ENCODE results near the gene SPRY1.
A peak's percentile ranks its signal among the peaks of the same experiment; 100 is the strongest.

The SPRY1 gene

DNA sequence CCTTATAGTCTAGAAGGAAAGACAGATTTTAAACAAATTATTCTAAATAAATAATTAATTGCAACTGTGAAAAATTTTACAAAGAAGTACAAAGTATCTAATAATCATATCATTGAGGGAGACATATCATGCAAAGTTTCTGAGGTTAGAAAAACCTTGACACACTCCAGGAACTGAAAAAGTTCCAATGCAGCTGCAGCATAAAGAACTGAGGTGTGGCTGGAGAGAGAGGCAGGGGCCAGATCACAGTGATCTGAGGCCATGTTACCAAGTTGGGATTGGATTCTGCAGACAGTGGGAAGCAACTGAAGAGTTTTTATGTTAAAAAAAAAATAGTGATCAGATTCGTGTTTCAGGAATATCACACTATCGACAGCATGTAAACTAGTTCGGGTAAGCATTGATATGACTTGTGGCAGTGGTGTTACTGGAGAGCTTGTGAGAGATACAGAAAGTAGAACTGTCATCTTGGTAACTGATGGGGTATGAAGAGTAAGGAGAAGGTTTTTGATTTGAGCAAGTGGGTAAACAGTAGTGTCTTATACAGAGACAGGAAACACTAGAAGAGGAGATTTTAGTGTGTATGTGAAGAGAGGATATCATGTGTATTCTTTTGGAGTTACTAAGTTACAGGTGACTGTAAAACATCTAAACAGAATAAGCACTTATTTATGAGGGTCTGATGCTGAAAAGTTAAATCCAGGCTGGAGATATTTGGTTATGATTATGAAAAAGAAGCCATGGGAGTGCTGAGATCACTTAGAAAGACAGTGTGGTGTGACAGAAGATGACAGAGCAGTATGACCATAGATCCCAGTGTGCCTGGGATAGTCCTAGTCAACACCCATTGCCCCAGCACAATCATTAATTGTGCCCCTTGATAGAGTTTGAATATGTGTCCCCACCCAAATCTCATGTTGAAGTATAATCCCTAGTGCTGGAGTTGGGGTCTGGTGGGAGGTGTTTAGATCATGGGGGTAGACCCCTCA is 15.6 kb upstream of the SPRY1 start:
- no peak for DNase-seq

DNA sequence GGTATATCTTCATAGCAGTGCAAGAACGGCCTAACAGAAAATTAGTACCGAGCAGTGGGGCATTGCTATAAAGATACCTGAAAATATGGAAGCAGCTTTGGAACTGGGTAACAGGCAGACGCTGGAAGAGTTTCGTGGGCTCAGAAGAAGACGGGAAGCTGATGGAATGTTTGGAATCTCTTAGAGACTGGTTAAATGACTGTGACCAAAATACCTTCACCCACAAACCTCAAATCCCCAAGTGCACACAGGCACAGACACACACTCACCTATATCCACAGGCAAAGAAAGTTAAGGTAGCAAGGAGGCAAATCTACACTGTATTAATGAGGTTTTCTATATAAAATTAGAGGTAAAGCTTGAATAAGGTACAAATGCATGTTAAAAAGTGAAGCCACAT is 14.6 kb upstream of the SPRY1 start:
- DNase-seq: no peak

DNA sequence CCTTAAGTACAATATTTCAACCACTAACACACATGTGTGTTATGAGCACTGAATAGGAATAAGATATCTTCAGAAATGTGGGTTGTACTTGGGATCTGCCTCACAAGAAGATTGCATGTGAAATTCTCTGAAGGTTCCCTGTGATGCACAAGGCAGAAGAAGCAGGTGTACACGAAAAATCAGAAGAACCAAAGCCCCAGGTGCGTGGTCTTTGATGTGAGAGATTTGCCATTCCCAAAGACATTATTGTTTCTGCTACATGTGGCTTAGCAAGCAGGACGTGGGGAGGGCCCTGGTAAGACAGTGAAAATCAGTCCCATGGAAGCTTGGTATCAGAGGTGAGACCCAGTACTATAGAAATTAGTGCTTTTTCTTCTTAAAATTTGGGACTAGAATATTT is 13.0 kb upstream of the SPRY1 start:
- DNase-seq: no peak

DNA sequence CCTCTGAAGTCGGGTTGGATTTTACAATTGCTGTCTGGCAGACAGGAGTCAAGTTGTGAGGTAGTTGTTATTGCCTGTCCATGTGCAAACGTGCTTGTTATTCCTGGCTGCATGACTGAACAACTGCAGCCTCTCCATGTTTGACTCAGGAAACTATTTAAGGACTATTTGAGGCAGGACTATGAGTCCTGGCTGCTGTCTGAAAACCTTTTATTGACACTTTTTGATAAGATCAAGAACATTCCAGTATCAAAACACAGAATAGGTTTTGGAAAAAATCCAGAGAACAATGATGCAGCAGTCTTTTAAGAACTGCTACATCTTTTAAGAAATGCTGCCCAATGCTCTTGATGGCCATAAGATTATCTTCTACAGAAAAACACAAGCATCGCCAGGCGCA is 10.0 kb upstream of the SPRY1 start:
- DNase-seq: no peak

DNA sequence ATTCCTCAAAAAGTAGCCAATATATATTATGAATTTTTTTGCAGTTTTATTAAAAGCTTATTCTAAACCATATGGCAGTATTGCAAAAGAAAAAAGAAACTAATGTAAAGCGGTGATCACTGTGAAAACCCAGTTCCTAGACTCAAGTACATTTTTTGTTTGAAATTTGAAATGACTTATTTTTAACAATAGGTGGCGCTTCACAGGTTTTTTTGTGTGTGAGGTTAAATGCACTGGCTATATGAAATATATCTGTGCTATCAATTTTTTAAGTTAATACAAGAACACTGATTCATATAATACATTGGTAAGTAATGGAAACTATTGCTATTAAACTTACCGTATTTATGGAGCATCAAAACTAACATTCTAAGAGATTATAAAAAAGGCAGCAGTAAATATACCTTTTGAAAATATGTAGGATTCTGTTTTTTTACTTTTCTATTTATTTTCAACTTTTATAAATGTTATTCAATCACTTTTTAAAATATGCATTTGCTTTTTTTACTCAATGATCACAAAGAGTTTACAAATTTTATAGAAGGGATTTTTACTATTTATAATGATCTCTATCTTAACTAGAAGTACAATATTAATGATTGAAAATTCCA is 5.6 kb upstream of the SPRY1 start:
- peak; percentile 25 for DNase-seq

DNA sequence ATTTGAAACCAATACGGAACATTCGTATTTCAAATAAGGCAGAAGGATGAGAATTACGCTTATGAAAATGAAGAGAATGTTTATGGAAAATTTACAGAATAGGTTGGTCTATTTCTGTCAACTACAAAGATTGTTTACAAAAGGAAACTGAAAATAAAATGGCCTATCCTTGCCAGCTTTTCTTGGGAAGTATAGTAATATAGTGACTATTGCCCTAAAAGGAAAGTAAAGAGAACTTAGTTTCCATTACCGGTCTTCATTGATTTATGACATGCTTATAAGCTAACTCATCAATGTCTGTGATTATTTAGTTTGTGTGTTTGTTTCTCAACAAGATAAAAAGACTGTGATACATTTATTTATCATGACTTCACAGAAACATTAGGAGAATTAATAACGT is 2.9 kb upstream of the SPRY1 start:
- DNase-seq: no peak

DNA sequence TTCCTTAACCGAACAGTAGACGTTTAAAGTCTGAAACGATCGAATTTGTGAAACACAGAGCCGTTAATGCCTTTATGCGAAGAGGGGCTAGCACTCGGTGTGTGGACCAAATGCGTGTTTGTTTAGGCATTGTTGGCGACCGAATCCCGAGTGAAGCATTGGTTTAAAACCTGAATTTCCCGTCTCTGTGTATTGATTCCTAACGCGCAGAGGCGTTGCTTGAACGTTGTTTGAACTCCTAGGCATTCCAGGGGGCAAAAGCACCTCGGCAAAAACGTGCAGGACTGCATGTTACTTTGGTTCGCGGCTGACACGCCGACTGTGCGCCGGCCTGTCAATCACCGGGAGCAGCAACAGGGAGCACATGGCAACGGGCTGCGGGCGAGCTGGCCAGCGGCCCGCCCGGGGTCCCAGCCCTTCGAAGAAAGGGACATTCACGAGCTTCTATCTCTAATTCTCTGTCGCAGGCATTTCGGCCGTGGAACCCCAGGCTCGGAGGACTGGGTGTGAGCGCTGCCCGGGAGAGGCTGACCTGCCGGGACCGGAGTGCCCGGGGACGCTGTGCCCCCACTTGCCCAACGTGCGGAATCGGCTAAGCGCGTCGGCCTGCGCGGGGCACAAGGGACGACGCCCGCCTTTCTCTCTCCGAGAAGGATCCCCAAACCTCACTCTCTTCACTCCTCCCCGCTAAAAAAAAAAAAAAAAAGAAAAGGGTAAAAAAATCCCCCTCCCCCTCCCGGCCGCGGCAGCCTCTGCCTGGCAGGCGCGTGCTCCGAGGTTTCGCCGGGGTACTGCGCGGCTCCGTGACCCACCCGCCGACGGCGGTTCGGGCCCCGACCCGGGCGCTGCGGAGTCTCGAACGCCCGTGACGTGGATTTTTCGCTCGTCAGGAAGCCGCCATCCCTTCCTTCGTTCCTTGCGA is 810 bp downstream of the SPRY1 start:
- peak; percentile 27 for DNase-seq

DNA sequence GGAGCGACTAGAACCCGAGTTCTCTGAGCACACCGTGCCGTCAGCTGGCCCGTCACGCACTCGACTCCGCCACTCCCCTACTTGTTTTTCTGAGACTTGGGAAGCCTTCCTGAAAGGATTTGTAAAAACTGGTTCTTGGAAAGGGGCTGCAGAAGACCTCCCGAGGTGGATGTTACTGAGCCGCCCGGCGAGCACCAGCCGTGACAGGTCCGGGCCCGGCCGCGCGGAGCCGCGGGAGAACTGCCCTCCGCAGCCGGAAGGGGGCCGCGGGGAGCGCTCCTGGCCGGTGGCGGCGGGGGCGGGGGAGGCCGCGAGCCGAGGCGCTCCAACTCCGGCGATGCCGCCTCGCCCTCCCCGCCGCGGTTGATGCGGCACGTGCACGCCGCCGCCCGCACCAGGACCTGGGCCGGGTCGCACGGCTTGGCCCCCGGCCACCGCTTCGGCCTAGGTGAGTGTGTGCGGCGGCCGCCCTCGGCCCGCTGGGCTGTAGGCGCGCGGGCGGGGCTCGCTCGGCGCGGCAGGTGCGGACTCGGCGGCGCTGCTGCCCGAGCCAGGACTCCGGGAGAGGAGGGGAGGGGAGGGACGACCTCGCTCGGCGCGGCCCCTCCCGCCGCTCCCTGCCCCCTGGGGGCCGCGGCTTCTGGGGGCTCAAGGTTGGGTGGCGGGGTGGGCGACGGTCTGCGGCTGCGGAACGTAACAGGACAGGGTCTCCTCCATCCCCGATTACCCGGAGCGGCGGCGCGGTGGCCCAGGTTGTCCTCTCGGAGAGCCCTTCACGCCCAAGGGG is 1.7 kb downstream of the SPRY1 start:
- DNase-seq: no peak

DNA sequence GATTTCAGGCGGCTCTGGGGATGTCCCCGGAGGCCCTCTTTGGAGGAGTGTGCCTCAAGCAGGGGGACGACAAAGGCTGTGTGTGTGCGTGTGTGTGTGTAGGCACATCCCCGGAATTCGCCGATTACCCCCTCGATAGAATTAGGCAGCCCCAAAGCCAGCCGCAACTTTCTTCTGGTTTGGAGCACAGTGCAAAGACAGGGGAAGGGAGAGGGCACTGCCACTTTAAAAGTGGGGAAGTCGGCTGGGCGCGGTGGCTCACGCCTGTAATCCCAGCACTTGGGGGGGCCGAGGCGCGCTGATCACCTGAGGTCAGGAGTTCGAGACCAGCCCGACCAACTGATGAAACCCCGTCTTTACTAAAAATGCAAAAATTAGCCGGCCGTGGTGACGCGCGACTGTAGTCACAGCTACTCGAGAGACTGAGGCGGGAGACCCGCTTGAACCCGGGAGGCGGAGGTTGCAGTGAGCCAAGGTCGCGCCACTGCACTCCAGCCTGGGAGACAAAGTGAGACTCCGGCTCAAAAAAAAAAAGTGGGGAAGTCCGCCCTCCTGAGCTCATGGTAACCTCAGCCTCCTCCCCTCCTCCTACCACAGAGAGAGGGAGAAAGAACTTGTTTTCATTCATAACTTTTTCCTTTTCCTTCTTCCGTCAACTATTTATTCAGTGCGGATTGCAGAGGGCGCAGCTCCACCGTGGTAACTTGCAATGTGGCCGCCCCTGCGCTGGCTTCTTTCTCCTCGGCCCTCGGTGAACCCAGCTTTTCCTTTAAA is 2.4 kb downstream of the SPRY1 start:
- no peak for DNase-seq

DNA sequence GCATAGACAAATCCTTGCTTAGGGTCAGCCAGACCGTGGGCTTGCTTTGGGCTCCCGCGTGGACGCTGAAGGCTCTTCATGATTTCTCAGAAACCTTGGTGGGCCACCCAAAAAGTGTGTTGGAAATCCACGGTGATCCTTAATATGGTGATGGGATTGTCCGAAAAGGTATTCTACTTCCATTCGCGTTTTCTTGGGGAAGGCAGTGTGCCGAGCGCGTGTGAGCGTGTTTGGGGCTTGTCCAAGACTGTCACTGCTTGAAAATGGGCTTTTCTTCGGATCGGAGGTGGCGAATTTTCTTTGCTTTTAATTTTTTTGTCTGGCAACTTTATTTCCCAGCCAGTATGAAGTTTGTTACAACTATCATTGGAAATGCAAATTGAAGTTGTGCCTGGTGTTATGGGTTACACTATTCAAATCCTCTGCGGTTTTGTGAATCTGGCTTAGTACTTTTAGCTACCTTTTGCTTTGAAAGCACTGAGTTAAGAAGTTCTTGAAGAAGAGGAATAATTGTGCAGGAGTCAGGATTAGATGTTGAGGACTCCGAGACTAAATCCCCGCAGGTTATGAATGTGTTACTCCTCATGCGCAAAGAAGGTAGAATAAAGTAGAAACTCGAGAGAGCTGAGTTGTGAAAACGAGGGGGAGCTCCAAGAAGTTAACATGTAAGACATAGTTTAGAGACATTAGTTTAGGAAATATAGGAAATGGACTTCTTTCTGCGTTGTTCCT is 3.2 kb downstream of the SPRY1 start:
- no peak for DNase-seq

DNA sequence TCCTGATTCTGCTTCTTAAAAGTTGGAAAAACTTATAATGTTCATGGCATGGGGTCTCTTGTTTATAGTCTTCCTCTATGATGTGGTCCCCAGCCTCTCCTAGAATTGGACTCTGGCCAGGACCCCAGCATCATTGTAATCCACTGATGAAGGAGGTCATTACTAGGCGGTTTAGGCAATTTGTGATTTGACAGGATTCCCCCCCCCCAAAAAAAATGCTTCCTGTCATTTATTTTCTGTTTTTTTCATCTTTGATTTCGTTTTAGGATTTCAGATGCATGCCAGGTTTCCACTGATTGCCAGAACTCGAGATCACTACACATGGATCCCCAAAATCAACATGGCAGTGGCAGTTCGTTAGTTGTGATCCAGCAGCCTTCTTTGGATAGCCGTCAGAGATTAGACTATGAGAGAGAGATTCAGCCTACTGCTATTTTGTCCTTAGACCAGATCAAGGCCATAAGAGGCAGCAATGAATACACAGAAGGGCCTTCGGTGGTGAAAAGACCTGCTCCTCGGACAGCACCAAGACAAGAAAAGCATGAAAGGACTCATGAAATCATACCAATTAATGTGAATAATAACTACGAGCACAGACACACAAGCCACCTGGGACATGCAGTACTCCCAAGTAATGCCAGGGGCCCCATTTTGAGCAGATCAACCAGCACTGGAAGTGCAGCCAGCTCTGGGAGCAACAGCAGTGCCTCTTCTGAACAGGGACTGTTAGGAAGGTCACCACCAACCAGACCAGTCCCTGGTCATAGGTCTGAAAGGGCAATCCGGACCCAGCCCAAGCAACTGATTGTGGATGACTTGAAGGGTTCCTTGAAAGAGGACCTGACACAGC is 4.9 kb downstream of the SPRY1 start:
- no peak for DNase-seq

DNA sequence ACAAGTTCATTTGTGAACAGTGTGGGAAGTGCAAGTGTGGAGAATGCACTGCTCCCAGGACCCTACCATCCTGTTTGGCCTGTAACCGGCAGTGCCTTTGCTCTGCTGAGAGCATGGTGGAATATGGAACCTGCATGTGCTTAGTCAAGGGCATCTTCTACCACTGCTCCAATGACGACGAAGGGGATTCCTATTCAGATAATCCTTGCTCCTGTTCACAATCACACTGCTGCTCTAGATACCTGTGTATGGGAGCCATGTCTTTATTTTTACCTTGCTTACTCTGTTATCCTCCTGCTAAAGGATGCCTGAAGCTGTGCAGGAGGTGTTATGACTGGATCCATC is 5.5 kb downstream of the SPRY1 start:
- DNase-seq: no peak

DNA sequence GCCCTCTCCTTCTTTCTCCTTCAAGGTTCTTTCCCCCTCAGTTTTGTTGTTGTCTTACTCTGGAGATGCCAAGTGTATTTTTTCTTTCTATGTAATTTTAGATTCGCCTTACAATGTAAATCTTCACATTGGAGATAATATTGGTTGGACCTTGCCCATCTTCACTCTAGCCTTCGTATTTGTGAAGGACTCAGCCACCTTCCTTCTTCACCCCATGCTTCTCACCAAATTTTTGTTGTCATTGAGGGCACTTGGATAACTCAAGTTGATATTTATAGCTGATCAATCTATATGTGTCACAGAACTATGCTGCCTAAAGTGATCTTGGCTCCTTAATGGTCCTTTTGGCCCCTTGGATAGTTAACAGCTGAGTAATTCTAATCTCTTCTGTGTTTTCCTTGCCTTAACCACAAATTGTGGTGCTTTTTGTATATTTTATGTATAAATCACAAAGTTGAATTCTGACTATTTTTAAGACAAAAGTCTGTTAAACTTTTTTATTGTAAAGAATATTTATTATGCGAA is 6.5 kb downstream of the SPRY1 start:
- no peak for DNase-seq

DNA sequence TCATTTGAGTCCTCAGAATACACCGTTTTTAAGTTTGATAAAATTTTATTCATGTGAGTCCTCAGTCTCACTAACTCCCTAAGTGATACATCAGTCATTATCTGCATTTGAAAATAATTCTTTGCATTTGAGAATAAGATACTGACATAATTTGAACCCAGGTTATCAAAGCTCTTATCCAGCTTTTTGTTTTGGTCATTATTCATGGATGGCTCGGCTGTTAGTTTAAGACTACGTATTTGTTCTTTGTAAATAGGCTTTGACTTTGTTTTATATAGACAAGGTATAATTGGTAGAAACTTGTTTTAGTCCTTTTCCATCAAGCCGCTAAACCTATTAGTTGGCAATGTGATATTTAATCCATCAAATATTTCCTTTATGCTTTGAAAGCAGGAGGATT is 7.9 kb downstream of the SPRY1 start:
- no peak for DNase-seq

DNA sequence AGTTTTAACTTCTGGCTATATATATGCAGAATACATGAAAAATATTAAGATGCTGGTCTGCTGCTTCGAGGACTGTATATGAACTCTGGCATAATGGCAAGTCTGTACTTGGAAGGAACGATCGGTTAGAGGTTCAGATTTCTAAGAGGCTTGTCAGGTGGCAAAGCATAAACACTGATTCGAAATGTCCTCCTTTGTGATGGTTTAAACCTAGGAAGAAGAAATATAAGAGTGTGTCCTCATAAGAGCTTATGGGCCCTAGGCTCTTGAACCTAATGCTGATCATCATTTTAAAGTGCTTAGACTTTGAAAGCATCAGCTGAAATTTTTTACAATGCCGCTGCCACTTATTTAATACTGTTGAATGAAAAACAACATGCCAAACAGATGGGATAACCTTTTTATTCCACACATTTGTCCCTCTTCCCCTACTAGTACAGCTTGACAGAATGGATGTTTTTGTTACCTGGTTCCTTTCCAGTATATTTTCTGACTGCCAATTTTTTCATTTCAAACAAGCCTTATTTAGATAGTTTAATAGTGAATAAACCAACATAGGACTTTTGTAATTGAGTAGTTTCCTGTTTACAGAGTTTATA is 8.8 kb downstream of the SPRY1 start:
- no peak for DNase-seq

DNA sequence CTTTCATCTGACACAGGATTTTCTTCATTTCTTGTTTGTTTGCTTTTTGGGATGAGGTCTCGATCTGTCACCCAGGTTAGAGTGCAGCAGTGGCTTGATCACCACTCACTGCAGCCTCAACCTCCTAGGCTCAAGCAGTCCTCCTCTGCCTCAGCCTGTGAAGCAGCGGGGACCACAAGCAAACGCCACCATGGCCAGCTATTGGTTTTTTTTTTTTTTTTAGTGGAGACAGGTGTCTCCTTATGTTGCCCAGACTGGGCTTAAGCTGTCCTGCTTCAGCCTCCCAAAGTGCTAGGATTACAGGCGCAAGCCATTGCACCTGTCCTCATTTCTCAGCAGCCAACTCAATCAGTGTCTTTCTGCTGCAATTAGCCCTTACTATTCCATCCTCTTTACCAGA is 10.3 kb downstream of the SPRY1 start:
- DNase-seq: no peak

DNA sequence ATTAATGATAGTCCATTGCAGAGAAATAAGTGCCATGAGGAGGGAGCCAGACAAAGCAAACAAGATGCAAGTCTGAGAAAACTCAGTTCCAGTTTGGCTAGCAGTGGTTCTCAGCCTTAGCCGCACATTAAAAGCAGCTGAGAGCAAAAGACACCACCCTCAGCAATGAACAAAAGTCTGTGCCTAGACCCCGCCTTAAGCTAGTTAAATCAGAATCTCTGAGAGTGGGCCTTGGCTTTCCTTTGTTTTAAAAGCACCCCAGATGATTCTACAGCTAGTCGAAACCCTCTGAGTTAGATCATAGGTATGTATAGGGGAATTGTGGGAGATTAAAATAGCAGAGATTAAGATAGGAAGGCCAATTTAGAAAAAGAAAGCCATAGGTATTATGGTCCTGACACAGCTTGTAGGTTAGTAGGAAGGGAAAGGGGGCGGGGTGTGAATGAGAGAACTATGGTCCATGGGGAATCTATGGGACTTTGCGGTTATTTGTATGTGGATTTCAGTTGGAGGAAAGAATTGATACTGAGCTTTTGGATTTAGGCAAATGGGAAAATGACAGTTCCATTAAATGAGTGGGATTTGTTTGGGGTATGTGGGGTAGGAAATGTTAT is 12.0 kb downstream of the SPRY1 start:
- DNase-seq: no peak

DNA sequence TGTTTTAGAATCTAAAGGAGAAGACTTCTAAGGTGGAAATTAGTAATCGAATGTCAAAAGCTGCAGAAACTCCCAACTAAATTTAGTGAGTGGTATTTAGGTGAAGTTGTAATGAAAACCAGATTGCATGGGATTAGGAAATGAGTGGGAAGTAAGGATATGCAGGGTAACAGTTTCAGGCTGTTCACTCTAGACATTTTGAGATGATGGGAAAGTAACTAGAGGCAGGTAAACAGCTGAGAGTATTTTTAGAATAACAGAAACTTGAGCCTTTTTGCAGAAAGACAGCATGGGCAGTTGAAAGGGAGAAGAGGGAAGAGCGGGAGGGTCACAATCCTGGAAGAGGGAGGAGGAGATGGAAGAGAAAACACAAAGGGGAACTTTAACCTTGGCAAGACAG is 12.7 kb downstream of the SPRY1 start:
- no peak for DNase-seq

DNA sequence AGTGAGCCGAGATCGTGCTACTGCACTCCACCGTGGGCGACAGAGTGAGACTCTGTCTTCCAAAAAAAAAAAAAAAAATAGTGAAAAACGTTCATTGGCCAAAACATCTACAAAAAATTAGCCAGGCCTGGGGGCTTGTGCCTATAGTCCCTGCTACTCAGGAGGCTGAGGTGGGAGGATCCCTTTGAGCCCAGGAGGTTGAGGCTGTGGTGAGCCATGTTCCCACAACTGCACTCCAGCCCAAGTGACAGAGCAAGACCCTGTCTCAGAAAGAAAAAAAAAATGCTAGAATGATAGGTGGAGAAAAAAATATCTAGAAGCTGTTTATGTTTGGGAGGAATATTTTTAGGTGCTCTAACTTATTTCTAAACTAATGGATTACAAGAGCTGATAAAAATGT is 14.9 kb downstream of the SPRY1 start:
- no peak for DNase-seq

All from NCI-H2227 treated with DMSO at 0.1 percent for 48 hours (cell line).